Measurements from ENCODE around the gene AGFG1.
"Not testable (repeated sequence)": the region's sequence is repeated elsewhere in the genome, so short reads cannot be mapped to it uniquely, and the experiment has no call there.

Gene AGFG1

GRCh38 chr2:227597036-227597435 lies 125.1 kb downstream of the AGFG1 start:
- DNase-seq = no peak
- intact Hi-C loops (cut with DNase I) = no loop called here

GRCh38 chr2:227597998-227598397 lies 126.0 kb downstream of the AGFG1 start:
- intact Hi-C loops (cut with DNase I) = no loop called here
- DNase-seq = no peak

GRCh38 chr2:227598835-227599503 lies 127.0 kb downstream of the AGFG1 start, which contains the start of gene SCYGR2:
Gene SCYGR2, plus strand, starts transcription at chr2:227598893. Its CDS starts 0 bp downstream, at chr2:227598893.
- DNase-seq; intact Hi-C loops (cut with DNase I): not testable (repeated sequence)

GRCh38 chr2:227602358-227602757 lies 130.4 kb downstream of the AGFG1 start:
- no peak for DNase-seq
- intact Hi-C loops (cut with DNase I) = no loop called here

GRCh38 chr2:227606476-227606875 lies 134.5 kb downstream of the AGFG1 start:
- DNase-seq = no peak
- intact Hi-C loops (cut with DNase I) = no loop called here

GRCh38 chr2:227607941-227608340 lies 136.0 kb downstream of the AGFG1 start:
- intact Hi-C loops (cut with DNase I) = no loop called here
- no peak for DNase-seq

- no peak for DNase-seq
- intact Hi-C loops (cut with DNase I) = no loop called here
These were observed 136.8 kb downstream of the AGFG1 start for GRCh38 chr2:227608561-227609338.

GRCh38 chr2:227610123-227610522 lies 138.2 kb downstream of the AGFG1 start:
- no peak for DNase-seq
- intact Hi-C loops (cut with DNase I) = no loop called here

All from posterior cingulate gyrus (tissue), 11 donors.